Heart left ventricle (tissue), 16 donors: ENCODE measurements around the gene SPAG4. TPM values are rescaled to one million over a fixed set of nuclear protein-coding genes. Genes with fewer than 3 reads are reported as not detected.

Experiments
- ATAC-seq, 4 donors: fragments of 200-7000 bp; cut with Tn5 transposase; one replicate each; pipeline ENCODE4 v1.9.1; 2020 to 2022; ENCODE audit warnings: moderate library complexity in 4 of 4, mild to moderate bottlenecking in 3 of 4, moderate number of reproducible peaks in 1 of 4
- DNase-seq, 5 donors: peaks; one replicate each; pipeline ENCODE4 v3.0.0-alpha.2; 2020
- H3K27ac ChIP-seq, 12 donors: fragments of 200-600 bp; sonication (generic) in 4 of 12; one replicate each; pipeline versions ENCODE4 v1.5.0 to v1.8.0; 2016 to 2022; ENCODE audit warnings: mild to moderate bottlenecking in 2 of 12
- H3K27me3 ChIP-seq, 9 donors: fragments of 200-600 bp; sonication (generic) in 2 of 9; one replicate each; pipeline versions ENCODE4 v1.5.1 to v1.8.0; 2016 to 2022; ENCODE audit warnings: mild to moderate bottlenecking in 3 of 9
- H3K36me3 ChIP-seq, 9 donors: fragments of 200-600 bp; sonication (generic) in 2 of 9; one replicate each; pipeline versions ENCODE4 v1.5.0 to v1.8.0; 2018 to 2022; ENCODE audit warnings: mild to moderate bottlenecking in 2 of 9
- H3K4me1 ChIP-seq, 12 donors: fragments of 200-600 bp; sonication (generic) in 4 of 12; one replicate each; pipeline versions ENCODE4 v1.5.0 to v1.8.0; 2016 to 2022; ENCODE audit warnings: mild to moderate bottlenecking in 3 of 12
- H3K4me3 ChIP-seq, 12 donors: fragments of 200-600 bp; sonication (generic) in 4 of 12; one replicate each; pipeline versions ENCODE4 v1.5.0 to v1.8.0; 2017 to 2022; ENCODE audit warnings: mild to moderate bottlenecking in 9 of 12, moderate library complexity in 4 of 12
- H3K9me3 ChIP-seq, 12 donors: fragments of 200-600 bp; sonication (generic) in 4 of 12; one replicate each; pipeline versions ENCODE4 v1.5.0 to v1.8.0; 2016 to 2022; ENCODE audit warnings: mild to moderate bottlenecking in 1 of 12
- POLR2A ChIP-seq, 2 donors: fragments of 450-650 bp; IDR thresholded peaks; one replicate each; pipeline ENCODE4 v1.6.1; 2017; ENCODE audit warnings: antibody characterized with exemption in 2 of 2, mild to moderate bottlenecking in 2 of 2, moderate library complexity in 2 of 2
- WGBS, 4 donors: extraction: QIAGEN DNeasy Blood & Tissue Kit in 2 of 4; methylation state at CpG; one replicate each; pipeline versions ENCODE4 v1.1.5 to v1.1.7; 2013 to 2018; 5-methylcytosine and 5-hydroxymethylcytosine counted together
- intact Hi-C, 10 donors: fragments of 100-400 bp; cut with DNase I; formaldehyde crosslinking; loops; one replicate each; pipeline versions ENCODE4 v1.11.1 to v1.14.2; 2022
- polyA plus RNA-seq, 2 donors: library from polyadenylated mRNA; stranded (reverse); fragments of 200-250 nt; gene quantifications; one replicate each; pipeline ENCODE4 v1.2.3, GENCODE V29; 2013
- total RNA-seq, 9 donors: library from RNA; depleted of rRNA in 2 of 9; stranded (reverse); fragments of >200 nt in 2 of 9; fragmentation: NEBNext Ultra II Directional in 3 of 9; extraction: Animal tissue kit (Norgen Biotek cat#: 25700) in 3 of 9; gene quantifications; one replicate each; pipeline versions ENCODE4 v1.1.0 to v1.2.4, GENCODE V29; 2016 to 2023
- TF ChIP-seq, protein P1 (sequence below), 12 donors: fragments of 200-600 bp; sonication (generic) in 4 of 12; IDR thresholded peaks; one replicate each; pipeline versions ENCODE4 v1.5.0 to v1.8.0; 2018 to 2022; ENCODE audit warnings: antibody characterized with exemption in 12 of 12, mild to moderate bottlenecking in 5 of 12
- donor health status: ischemic (EF 13 %, LVEDD 7.1; RV severe dilation, severe dysfunction).
- donor health status: healthy with polysubstance abuse.
- donor health status: DM: no; HTN: yes; CAD: no.
- donor health status: DM: no; HTN: no; CAD: no.
- donor health status: ischemic (EF 25% LVEDD 6.9; RV normal size, moderate dysfunction).
- donor health status: ischemic (EF 25% LVEDD 5.7; RV mildly dilated, moderate dysfunction).
- donor health status: healthy.
- donor health status: DM: yes; HTN: yes; CAD: no.
- donor health status: ischemic (EF 35%, LVEDD 5.7; RV mildly dilated, moderate dysfunction).
- donor health status: nonischemic (EF 11% LVEDD 7.7; RV severe dilation, severe dysfunction).
- donor health status: DM: yes; HTN: yes; CAD: no.
- donor health status: PGD.
- donor health status: ischemic (EF 29% LVEDD 5.4; RV normal size, mild dysfunction).
- donor health status: nonischemic (EF 23%, LVEDD 6.1; RV moderate dilation, normal function).

Gene SPAG4
- total and polyA plus RNA-seq, 11 donors, result 1.1 to 6.9 (median 4.5) TPM

DNA sequence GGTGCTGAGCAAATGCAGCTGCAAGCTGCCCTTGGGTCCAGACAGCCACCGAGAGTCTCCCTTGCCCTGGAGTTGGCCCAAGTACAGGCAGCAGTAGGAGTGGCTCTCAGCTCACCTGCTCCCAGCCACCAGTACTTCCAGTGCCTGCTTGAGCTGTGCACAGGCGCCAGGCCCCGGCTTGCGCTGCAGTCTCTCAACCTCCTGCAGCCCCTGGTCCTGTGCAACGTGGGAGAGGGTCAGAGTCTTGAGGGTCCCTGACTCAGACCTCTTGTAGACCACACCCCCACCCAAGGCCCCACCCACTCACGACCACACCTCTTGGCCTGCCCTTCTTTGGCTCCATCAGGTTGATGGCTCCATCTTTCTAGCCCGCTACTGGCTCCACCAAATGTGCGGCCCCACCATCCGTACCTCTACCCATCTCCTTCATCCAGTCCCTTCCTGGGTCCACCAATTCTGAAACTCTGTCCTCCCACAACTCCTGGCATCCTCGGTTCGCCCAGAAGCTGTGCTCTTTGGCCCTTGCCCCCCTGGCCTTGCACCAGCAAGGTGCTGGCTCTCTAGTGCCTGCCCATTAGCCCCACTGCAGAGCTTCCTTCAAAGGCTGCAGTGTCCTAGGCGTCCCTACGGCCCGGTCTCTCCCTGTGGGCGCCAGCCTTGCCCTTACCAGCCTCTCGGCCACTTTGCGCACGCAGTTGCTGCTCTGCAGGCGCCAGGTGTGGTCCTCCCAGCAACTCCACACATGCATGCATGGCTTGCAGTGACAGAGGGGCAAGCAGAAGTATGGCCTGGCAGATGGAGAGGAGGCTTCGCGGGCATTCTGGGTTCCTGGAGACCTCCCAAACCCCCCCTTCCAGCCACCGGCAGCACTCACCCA, 16.5 kb upstream of the SPAG4 start:
- intact Hi-C loops, result no loop called here
- WGBS, 4 donors, result 84 to 87% (median 85%) methylated on average over 22 of the region's 22 CpGs
- Histone ChIP-seq H3K9me3 (no peaks in the 10 kb centered on the region), H3K27me3 (peaks cover 0 to 35% (median 13%) of the 10 kb centered on the region in 9 donors), H3K4me1 (peaks cover 3 to 19% (median 15%) of the 10 kb centered on the region in 12 donors), H3K27ac (no peak overlapping the region), H3K4me3 (no peak overlapping the region), H3K36me3 (no peaks in the 10 kb centered on the region)
- no peak for DNase-seq
- TF ChIP-seq POLR2A (IDR thresholded peaks at IDR 0.05), result no peak
- TF ChIP-seq, protein P1, sequence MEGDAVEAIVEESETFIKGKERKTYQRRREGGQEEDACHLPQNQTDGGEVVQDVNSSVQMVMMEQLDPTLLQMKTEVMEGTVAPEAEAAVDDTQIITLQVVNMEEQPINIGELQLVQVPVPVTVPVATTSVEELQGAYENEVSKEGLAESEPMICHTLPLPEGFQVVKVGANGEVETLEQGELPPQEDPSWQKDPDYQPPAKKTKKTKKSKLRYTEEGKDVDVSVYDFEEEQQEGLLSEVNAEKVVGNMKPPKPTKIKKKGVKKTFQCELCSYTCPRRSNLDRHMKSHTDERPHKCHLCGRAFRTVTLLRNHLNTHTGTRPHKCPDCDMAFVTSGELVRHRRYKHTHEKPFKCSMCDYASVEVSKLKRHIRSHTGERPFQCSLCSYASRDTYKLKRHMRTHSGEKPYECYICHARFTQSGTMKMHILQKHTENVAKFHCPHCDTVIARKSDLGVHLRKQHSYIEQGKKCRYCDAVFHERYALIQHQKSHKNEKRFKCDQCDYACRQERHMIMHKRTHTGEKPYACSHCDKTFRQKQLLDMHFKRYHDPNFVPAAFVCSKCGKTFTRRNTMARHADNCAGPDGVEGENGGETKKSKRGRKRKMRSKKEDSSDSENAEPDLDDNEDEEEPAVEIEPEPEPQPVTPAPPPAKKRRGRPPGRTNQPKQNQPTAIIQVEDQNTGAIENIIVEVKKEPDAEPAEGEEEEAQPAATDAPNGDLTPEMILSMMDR (IDR thresholded peaks at IDR 0.05), result no peak
- ATAC-seq, result no peak

DNA sequence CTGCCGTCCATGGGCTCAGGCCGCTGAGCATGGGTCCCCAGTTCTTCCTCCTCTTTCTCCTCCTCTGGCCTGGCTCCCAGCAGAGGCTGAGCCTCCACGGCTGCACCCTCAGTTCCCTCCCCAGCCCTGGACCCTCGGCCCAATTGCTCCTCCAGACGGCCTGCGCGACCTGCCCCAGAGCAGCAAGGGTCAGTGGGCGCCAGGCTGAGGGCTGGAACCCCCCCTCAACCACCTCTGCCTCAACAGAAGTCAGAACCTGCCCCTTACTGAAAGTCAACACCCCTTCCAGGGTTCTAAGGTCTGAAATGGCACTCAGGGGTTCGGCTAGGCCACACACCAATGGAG, 15.9 kb upstream of the SPAG4 start:
- Histone ChIP-seq H3K4me3 (no peak overlapping the region), H3K27me3 (peaks cover 0 to 35% (median 13%) of the 10 kb centered on the region in 9 donors), H3K9me3 (no peaks in the 10 kb centered on the region), H3K36me3 (no peaks in the 10 kb centered on the region), H3K4me1 (peaks cover 3 to 19% (median 15%) of the 10 kb centered on the region in 12 donors), H3K27ac (no peak overlapping the region)
- no peak for ATAC-seq
- no peak for DNase-seq
- WGBS, 4 donors, result 88 to 94% (median 91%) methylated on average over 9 of the region's 9 CpGs
- TF ChIP-seq, protein P1 (IDR thresholded peaks at IDR 0.05), result no peak
- no peak for TF ChIP-seq POLR2A (IDR thresholded peaks at IDR 0.05)
- intact Hi-C loops, result loop anchor here in 6 of 10 donors (5.0 to 10.0 kb wide), 4 partner anchors 63 to 288 kb away; partner anchors contain the start of genes CPNE1 (in 1 of the 6) and RBM12 (in 1 of the 6)

GRCh38 chr20:35600176-35600992, 15.2 kb upstream of the SPAG4 start:
- Histone ChIP-seq H3K9me3 (no peaks in the 10 kb centered on the region), H3K4me3 (peak overlapping the region; percentile 21 to 63 (median 52)), H3K27ac (no peak overlapping the region), H3K36me3 (no peaks in the 10 kb centered on the region), H3K4me1 (peaks cover 3 to 19% (median 15%) of the 10 kb centered on the region in 12 donors), H3K27me3 (peaks cover 0 to 35% (median 13%) of the 10 kb centered on the region in 9 donors)
- DNase-seq (no peak), ATAC-seq (no peak)
- WGBS, 4 donors, result 27 to 36% (median 34%) methylated on average over 21 to 34 of the region's 34 CpGs
- no peak for TF ChIP-seq POLR2A (IDR thresholded peaks at IDR 0.05)
- TF ChIP-seq, protein P1 (IDR thresholded peaks at IDR 0.05), result no peak
- intact Hi-C loops, result loop anchor here in 6 of 10 donors (5.0 to 10.0 kb wide), 4 partner anchors 62 to 287 kb away; partner anchors contain the start of genes CPNE1 (in 1 of the 6) and RBM12 (in 1 of the 6)
